Choroid plexus epithelial cell (primary cell): ENCODE measurements around the gene IL32.
"Not testable (repeated sequence)": the region's sequence is repeated elsewhere in the genome, so short reads cannot be mapped to it uniquely, and the experiment has no call there.

Experiments used
- DNase-seq: peaks from one replicate; pipeline ENCODE4 v3.0.0-alpha.2; 2010; ENCODE audit warnings: low read depth
- H3K4me3 ChIP-seq: 2 replicates; pipeline ENCODE4 v1.5.1; 2011; ENCODE audit warnings: low read depth, mild to moderate bottlenecking, control low read depth, low read length, moderate library complexity
- CTCF ChIP-seq: conservative IDR thresholded peaks from 2 replicates; pipeline ENCODE4 v1.5.1; 2011; ENCODE audit warnings: low read depth, mild to moderate bottlenecking, control low read depth, inconsistent platforms, low read length, moderate library complexity

IL32 gene

DNA sequence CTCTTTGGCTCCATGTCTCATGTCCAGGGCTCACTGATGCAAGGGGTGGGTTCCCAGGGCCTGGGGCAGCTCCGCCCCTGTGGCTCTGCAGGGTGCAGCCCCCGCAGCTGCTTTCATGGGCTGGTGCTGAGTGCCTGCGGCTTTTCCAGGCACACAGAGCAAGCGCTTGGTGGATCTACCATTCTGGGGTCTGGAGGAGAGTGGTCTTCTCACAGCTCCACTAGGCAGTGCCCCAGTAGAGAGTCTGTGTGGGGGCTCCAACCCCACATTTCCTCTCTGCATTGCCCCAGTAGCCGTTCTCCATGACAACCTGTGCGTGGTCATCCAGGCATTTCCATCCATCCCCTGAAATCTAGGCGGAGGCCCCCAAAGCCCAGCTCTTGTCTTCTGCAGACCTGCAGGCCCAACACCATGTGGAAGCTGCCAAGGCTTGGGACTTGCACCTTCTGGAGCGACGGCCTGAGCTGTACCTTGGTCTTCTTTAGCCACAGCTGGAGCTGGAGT is 5.2 kb downstream of the IL32 start:
- DNase-seq = no peak
- no peak for TF ChIP-seq CTCF
- H3K4me3 ChIP-seq = no peak overlapping the region

GRCh38 chr16:3071655-3072054 is 6.2 kb downstream of the IL32 start:
- no peak for TF ChIP-seq CTCF
- no peak overlapping the region for H3K4me3 ChIP-seq
- no peak for DNase-seq

GRCh38 chr16:3072148-3072547 is 6.7 kb downstream of the IL32 start:
- H3K4me3 ChIP-seq, DNase-seq: not testable (repeated sequence)

DNA sequence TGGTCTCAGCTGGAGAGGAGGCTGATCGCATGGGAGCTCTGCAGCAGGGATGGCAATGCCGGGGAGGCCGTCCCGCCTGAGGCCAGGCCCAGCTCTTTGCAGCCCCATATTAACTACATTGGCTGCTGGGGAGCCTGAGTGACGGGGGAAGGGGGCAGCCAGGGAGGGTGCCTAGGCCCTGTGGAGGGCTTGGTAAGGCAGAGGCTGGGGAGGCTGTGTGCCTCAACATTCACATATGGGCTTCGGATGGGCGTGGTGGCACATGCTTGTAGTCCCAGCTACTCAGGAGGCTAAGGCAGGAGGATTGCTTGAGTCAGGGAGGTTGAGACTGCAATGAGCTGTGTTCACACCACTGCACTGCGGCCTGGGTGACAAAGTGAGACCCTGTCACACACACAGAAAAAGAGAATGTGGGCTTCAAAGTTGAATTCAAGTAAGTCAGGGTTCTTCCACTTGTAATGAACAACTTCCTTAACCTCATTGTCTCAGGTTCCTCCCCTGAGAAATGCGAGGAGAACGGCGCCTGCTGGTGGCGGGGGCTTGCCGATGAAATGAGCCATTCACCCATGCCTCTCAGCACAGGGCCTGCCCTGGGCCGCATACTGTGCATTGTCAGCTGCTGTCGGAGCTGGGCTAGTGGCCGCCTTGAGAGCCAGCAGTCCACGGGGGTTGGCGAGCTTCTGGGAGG is 7.3 kb downstream of the IL32 start:
- DNase-seq, H3K4me3 ChIP-seq: not testable (repeated sequence)

GRCh38 chr16:3073448-3073847 is 8.0 kb downstream of the IL32 start:
- no peak overlapping the region for H3K4me3 ChIP-seq
- TF ChIP-seq CTCF = no peak
- DNase-seq = no peak

GRCh38 chr16:3074860-3075522 is 9.6 kb downstream of the IL32 start:
- H3K4me3 ChIP-seq = no peak overlapping the region
- TF ChIP-seq CTCF = no peak
- no peak for DNase-seq

- TF ChIP-seq CTCF = no peak
- no peak for DNase-seq
- H3K4me3 ChIP-seq = no peak overlapping the region
These were observed 10.1 kb downstream of the IL32 start for GRCh38 chr16:3075523-3075915.

- not testable (repeated sequence) for H3K4me3 ChIP-seq, DNase-seq
These were observed 10.5 kb downstream of the IL32 start for GRCh38 chr16:3075946-3076345.

DNA sequence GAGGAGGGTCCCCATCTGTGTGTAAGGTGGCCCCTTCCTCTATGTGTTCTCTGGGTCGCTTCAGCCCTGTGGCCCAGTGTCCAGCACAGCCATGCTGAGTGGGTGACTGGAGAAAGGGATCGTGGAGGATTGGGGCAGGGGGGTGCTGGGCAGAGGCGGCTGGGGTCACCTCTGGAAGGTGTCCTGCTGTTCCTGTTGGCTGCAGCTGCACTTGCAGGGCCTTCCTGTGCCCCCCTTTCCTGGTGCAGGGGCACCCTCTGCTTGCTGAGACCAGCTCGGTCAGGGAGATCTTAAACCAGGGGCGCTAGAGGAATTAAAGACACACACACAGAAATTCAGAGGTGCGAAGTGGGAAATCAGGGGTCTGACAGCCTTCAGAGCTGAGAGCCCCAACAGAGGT is 11.1 kb downstream of the IL32 start:
- TF ChIP-seq CTCF = no peak
- DNase-seq = no peak
- no peak overlapping the region for H3K4me3 ChIP-seq
